GM18505 (cell line): ENCODE data around the gene MIGA1.
"Not testable (repeated sequence)": the region's sequence is repeated elsewhere in the genome, so short reads cannot be mapped to it uniquely, and the experiment has no call there.

Experiments
- ATAC-seq: cut with Tn5 transposase; IDR thresholded peaks from one replicate; pipeline ENCODE4 v1.9.1; 2021; ENCODE audit not compliant: unreplicated experiment
- POLR2A ChIP-seq: IDR thresholded peaks from 4 replicates; pipeline ENCODE4 v1.6.1; 2011; ENCODE audit warnings: borderline replicate concordance; ENCODE audit not compliant: insufficient read depth, insufficient read length; ENCODE audit errors: extremely low read depth

Gene MIGA1

DNA sequence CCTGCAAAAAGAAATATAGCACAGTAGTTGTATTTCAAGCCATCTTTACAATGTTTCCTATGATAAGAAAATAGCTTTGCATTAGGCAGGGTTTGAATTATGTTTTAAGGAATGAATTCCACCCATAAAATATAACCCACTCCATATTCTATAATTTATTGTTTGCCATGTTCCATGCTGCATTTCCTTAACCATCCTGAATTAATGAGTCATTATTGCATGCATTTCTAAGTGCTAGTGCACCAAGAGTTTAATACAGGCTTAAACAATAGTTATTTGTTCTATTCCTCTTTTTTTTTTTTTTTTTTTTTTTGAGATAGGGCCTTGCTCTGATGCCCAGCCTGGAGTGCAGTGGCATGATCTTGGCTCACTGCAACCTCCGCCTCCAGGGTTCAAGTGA is 45.2 kb downstream of the MIGA1 start:
- TF ChIP-seq POLR2A: no peak

DNA sequence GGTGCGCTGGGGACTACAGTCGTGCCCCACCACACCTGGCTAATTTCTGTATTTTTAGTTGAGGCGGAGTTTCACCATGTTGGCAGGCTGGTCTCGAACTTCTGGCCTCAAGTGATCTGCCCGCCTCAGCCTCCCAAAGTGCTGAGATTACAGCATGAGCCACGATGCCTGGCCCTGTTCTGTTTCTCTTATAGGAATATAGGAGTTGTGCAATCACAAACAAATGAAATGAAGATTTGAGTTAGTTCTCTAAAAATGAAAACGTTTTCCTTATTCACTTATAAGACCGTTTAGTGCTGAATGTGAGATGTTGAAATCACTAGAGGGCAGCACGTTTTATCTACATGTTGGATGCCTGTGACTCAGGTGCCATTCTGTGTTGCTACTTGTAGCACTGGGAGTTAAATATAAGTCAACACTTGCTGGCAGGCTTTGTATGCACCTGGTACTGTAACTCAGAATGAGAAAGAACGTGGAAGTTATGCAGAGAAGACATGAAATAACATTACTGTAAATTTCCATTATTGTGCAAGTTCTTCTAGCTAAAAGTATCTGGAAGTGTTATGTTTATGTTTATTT is 45.8 kb downstream of the MIGA1 start:
- no peak for TF ChIP-seq POLR2A
- ATAC-seq: no peak

More for the DNA sequence above, 45.2 kb downstream of the MIGA1 start:
- ATAC-seq: no peak

DNA sequence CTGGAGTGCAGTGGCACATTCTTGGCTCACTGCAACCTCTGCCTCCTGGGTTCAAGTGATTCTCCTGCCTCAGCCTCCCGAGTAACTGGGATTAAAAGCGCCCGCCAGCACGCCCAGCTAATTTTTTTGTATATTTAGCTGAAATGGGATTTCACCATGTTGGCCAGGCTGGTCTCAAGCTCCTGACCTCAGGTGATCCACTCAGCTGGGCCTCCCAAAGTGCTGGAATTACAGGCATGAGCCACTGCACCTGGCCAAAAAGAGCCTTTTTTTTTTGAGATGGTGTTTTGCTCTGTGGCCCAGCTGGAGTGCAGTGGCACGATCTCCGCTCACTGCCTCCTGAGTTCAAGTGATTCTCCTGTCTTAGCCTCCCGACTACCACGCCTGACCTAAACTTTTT is 47.4 kb downstream of the MIGA1 start:
- not testable (repeated sequence) for ATAC-seq

- ATAC-seq: no peak
- no peak for TF ChIP-seq POLR2A
Measured at GRCh38 chr1:77828098-77828497, 48.6 kb downstream of the MIGA1 start.

- ATAC-seq: no peak
- TF ChIP-seq POLR2A: no peak
Measured at GRCh38 chr1:77829851-77830250, 50.4 kb downstream of the MIGA1 start.

GRCh38 chr1:77830946-77831345 is 51.5 kb downstream of the MIGA1 start:
- no peak for ATAC-seq
- TF ChIP-seq POLR2A: no peak

- no peak for ATAC-seq
Measured at GRCh38 chr1:77831566-77831965, 52.1 kb downstream of the MIGA1 start.

DNA sequence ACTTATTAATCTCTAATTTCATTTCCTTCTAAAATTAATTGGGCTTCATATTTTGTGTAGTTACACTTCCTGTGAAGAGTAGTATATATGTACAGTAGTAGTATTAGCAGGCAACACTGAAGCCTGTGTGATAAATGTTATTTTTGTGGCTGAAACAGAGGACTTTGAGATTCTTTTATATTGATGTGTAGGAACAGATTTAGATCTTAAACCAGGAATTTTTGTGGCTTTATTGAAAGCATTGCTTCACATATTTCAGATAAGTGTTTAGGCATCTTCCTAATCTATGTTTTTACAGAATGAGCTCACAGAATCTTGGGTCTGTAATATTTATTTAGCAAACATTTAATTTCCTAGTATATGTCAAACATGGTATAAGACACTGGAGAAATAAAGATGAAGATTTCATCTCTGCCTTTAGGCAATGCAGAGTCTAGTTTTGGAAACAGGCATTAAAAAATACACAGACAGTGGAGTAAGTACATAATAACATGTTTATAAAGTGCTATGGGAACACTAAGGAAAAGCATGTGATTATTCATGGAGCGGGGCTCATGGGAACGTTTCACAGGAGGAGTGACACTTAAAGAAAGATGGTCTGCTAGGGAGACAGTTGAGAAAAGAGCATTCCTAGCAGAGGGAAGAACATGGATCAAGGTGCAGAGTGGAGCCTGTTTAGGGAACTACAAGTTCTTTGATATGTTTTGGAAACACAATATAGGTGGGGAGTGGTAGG is 52.7 kb downstream of the MIGA1 start:
- no peak for TF ChIP-seq POLR2A
- no peak for ATAC-seq

More at GRCh38 chr1:77831566-77831965, 52.1 kb downstream of the MIGA1 start:
- TF ChIP-seq POLR2A: no peak

DNA sequence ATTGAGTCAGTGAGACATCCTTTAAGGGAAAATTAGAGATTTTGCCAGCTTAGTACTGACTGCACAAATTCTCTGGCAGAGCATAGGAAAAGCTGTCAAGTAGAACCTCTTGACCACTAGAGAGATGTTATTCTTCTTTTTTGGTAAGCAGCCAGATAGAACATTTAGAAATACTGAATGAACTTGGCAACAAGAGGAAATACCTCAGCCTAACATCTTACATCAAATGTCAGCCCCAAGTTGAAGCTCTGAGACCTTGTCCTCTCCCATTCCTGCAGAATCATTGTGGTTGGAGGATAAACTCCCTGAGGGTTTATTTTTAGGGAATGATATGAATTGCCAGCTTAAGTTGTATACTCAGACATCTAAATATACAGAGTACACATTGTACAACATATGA is 53.5 kb downstream of the MIGA1 start:
- TF ChIP-seq POLR2A: no peak
- ATAC-seq: no peak

DNA sequence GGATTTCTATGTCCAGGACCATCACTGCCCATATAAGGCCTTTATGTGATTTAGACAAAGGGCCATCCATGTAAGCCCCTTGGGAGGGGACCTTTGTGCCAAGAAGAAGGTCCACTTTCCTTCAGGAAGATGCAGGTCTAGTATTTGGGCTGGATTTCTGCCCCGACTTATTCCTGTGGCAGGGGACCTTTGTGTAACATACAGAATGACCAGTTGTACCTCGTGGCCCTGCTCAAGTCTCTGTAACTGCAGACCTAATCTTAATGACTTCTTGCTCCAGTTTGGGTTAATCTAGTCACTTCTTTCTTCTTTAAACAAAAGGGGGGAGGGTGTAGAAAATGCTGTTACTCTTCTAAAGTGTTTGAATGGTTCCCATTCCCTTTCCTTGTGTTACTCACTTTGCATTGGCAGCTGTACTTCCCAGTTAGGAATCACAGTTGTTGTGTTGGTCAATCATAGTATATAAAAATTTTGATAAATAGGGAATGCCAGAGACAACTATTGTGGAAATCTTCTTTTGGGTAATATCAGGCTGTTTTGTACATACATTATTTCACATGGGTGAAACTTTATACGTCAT is 54.2 kb downstream of the MIGA1 start:
- TF ChIP-seq POLR2A: no peak
- no peak for ATAC-seq

GRCh38 chr1:77834771-77835334 is 55.4 kb downstream of the MIGA1 start:
- ATAC-seq: no peak
- TF ChIP-seq POLR2A: no peak

- no peak for TF ChIP-seq POLR2A
- no peak for ATAC-seq
Measured at GRCh38 chr1:77841574-77841973, 62.1 kb downstream of the MIGA1 start.

- no peak for ATAC-seq
- TF ChIP-seq POLR2A: no peak
Measured at GRCh38 chr1:77845951-77846350, 66.5 kb downstream of the MIGA1 start.

- no peak for TF ChIP-seq POLR2A
- ATAC-seq: no peak
Measured at GRCh38 chr1:77846966-77847365, 67.5 kb downstream of the MIGA1 start.
